A549 treated with DMSO at 1 μM for 4 hours (cell line): ENCODE results near the gene MEFV. TPM values are rescaled to one million over a fixed set of nuclear protein-coding genes. Genes with fewer than 3 reads are reported as not detected.

Source experiments
- total RNA-seq: library from RNA; stranded (reverse); fragments of 200-300 nt; extraction: Qiagen RNA extraction; gene quantifications from 5 replicates; pipeline ENCODE4 v1.2.3, GENCODE V29; 2022; ENCODE audit warnings: low read depth

The MEFV gene
- not detected in 5 replicates for total RNA-seq

GRCh38 chr16:3256146-3256865 is at the start of gene MEFV:
Gene MEFV, minus strand, starts transcription at chr16:3256633. Its CDS starts 46 bp downstream, at chr16:3256587.

GRCh38 chr16:3305109-3306068 is 49.0 kb upstream of the MEFV start, which contains the start of the genes TIGD7 and ZNF75A:
Gene TIGD7, minus strand, starts transcription at chr16:3305430. Its CDS starts 4,816 bp downstream, at chr16:3300614.
Gene ZNF75A, plus strand, starts transcription at chr16:3305497. Its CDS starts 2,932 bp downstream, at chr16:3308429.

GRCh38 chr16:3282730-3283542 is 26.5 kb upstream of the MEFV start, which contains the start of gene ZNF263:
Gene ZNF263, plus strand, starts transcription at chr16:3283491. Its CDS starts 328 bp downstream, at chr16:3283819.

GRCh38 chr16:3234857-3235561 is 21.4 kb downstream of the MEFV start, which contains the start of gene ZNF200:
Gene ZNF200, minus strand, starts transcription at chr16:3235158. Its CDS starts 1,403 bp downstream, at chr16:3233755.

Other genes starting within 250 kb of the MEFV start
- 0.33 to 0.59 TPM (median 0.49 TPM) in 5 replicates for gene CLDN9, start 243.7 kb downstream of the MEFV start, total RNA-seq
- 0.17 to 0.82 TPM (median 0.40 TPM) in 5 replicates for gene CLDN6, start 238.4 kb downstream of the MEFV start, total RNA-seq
- gene TNFRSF12A, start 236.3 kb downstream of the MEFV start, total RNA-seq: 584 to 710 TPM (median 600 TPM) in 5 replicates
- 206 to 241 TPM (median 224 TPM) in 5 replicates for gene HCFC1R1, start 232.7 kb downstream of the MEFV start, total RNA-seq
- 24.1 to 38.0 TPM (median 33.0 TPM) in 5 replicates for gene THOC6, start 232.6 kb downstream of the MEFV start, total RNA-seq
- gene BICDL2, start 219.7 kb downstream of the MEFV start, total RNA-seq: not detected in 5 replicates
- gene MMP25, start 210.1 kb downstream of the MEFV start, total RNA-seq: 0.69 to 1.1 TPM (median 0.78 TPM) in 5 replicates
- gene IL32, start 191.0 kb downstream of the MEFV start, total RNA-seq: 22.5 to 31.8 TPM (median 27.0 TPM) in 5 replicates
- 0.08 TPM in 1 of 5 replicates, not detected in the others for gene ZSCAN10, start 157.3 kb downstream of the MEFV start, total RNA-seq
- gene ZNF205, start 144.0 kb downstream of the MEFV start, total RNA-seq: 10.9 to 15.0 TPM (median 12.1 TPM) in 5 replicates
- 8.2 to 13.3 TPM (median 11.1 TPM) in 5 replicates for gene ZNF213, start 121.6 kb downstream of the MEFV start, total RNA-seq
- 0.44 to 0.59 TPM (median 0.53 TPM) in 5 replicates for gene OR1F1, start 68.4 kb downstream of the MEFV start, total RNA-seq
- 8.6 to 11.7 TPM (median 9.0 TPM) in 5 replicates for gene ZNF200, start 21.5 kb downstream of the MEFV start, total RNA-seq
- 35.3 to 44.6 TPM (median 37.6 TPM) in 5 replicates for gene ZNF263, start 26.9 kb upstream of the MEFV start, total RNA-seq
- gene TIGD7, start 48.8 kb upstream of the MEFV start, total RNA-seq: 1.3 to 1.8 TPM (median 1.5 TPM) in 5 replicates
- gene ZNF75A, start 48.9 kb upstream of the MEFV start, total RNA-seq: 10.0 to 12.5 TPM (median 12.1 TPM) in 5 replicates
- gene OR2C1, start 99.3 kb upstream of the MEFV start, total RNA-seq: not detected in 5 replicates
- gene ZSCAN32, start 144.4 kb upstream of the MEFV start, total RNA-seq: 11.9 to 18.2 TPM (median 16.2 TPM) in 5 replicates
- gene ZNF174, start 144.6 kb upstream of the MEFV start, total RNA-seq: 13.0 to 15.2 TPM (median 14.7 TPM) in 5 replicates
- 1.0 to 1.2 TPM (median 1.1 TPM) in 5 replicates for gene ZNF597, start 186.9 kb upstream of the MEFV start, total RNA-seq
- 49.6 to 58.4 TPM (median 51.1 TPM) in 5 replicates for gene NAA60, start 187.0 kb upstream of the MEFV start, total RNA-seq
- gene C16orf90, start 238.9 kb upstream of the MEFV start, total RNA-seq: not detected in 5 replicates
- 16.9 to 22.5 TPM (median 18.2 TPM) in 5 replicates for gene CLUAP1, start 244.4 kb upstream of the MEFV start, total RNA-seq